K562 (cell line): ENCODE measurements around the gene PIP4K2C. TPM values are rescaled to one million over a fixed set of nuclear protein-coding genes. Genes with fewer than 3 reads are reported as not detected.

Experiments
- CXXC5 ChIP-seq: fragments of 250-450 bp; sonication (Bioruptor Pico); IDR thresholded peaks from 2 replicates; pipeline ENCODE4 v1.8.0; 2022; ENCODE audit warnings: inconsistent platforms, mild to moderate bottlenecking, moderate library complexity
- FOS ChIP-seq: IDR thresholded peaks from 3 replicates; pipeline ENCODE4 v1.6.1; 2011; ENCODE audit not compliant: insufficient read length; ENCODE audit errors: extremely low read depth
- MEIS2 ChIP-seq: fragments of 450-650 bp; IDR thresholded peaks from 2 replicates; pipeline ENCODE4 v1.6.1; 2014; ENCODE audit warnings: mild to moderate bottlenecking; ENCODE audit not compliant: partially characterized antibody
- NFYB ChIP-seq: IDR thresholded peaks from 2 replicates; pipeline ENCODE4 v1.6.1; 2011; ENCODE audit warnings: mild to moderate bottlenecking, moderate library complexity; ENCODE audit not compliant: insufficient read length; ENCODE audit errors: extremely low read depth
- RAD51 ChIP-seq: fragments of 450-650 bp; IDR thresholded peaks from 2 replicates; pipeline ENCODE4 v1.7.1; 2016; ENCODE audit warnings: low read depth, mild to moderate bottlenecking, borderline replicate concordance
- TAL1 ChIP-seq: fragments of 450-650 bp; IDR thresholded peaks from 2 replicates; pipeline ENCODE4 v1.6.1; 2016; ENCODE audit warnings: mild to moderate bottlenecking
- ZNF316 ChIP-seq: fragments of 450-650 bp; IDR thresholded peaks from 2 replicates; pipeline ENCODE4 v1.6.1; 2016
- ZNF347 ChIP-seq: fragments of 450-650 bp; formaldehyde crosslinking; IDR thresholded peaks from 2 replicates; pipeline ENCODE4 v1.4.0; 2020; ENCODE audit warnings: low read depth, mild to moderate bottlenecking, moderate library complexity
- ZNF589 ChIP-seq: fragments of 200-800 bp; sonication (Bioruptor generic); IDR thresholded peaks from 2 replicates; pipeline ENCODE4 v1.6.1; 2016; ENCODE audit warnings: low read depth, missing genetic modification characterization, missing compliant biosample characterization
- polyA plus RNA-seq, 8 experiments: library from polyadenylated mRNA; depleted of rRNA in 4 of 8; stranded (reverse) in 5 of 8; unstranded in 3 of 8; fragments of >200 nt; fragmentation: Nextera tagmentation in 2 of 8; fragmentation: Illumina TruSeq in 1 of 8; extraction: Ambion mirVana in 2 of 8; extraction: Trizol in 1 of 8; gene quantifications; 2 replicates each; pipeline versions ENCODE4 v1.2.1 to v1.2.3, GENCODE V29; 2011 to 2014; ENCODE audit warnings: inconsistent platforms in 1 of 8, missing spikeins in 1 of 8
- total RNA-seq, 7 experiments: library from RNA; depleted of rRNA in 6 of 7; stranded (reverse); fragments of >200 nt in 6 of 7; fragmentation: Illumina TruSeq in 2 of 7; extraction: Trizol in 2 of 7; gene quantifications; 2 replicates each; pipeline versions ENCODE4 v1.2.1 to v1.2.3, GENCODE V29; 2011 to 2021; ENCODE audit warnings: low replicate concordance in 1 of 7
- TF ChIP-seq, protein P1 (sequence below), 2 experiments: fragments of 450-650 bp; formaldehyde crosslinking in 1 of 2; IDR thresholded peaks; 2 replicates each; pipeline versions ENCODE4 v1.4.0 to v1.6.1; 2014 to 2020; ENCODE audit warnings: mild to moderate bottlenecking in 2 of 2, borderline replicate concordance in 1 of 2, low read depth in 1 of 2
- TF ChIP-seq, protein P2 (sequence below), 2 experiments: fragments of 450-650 bp; IDR thresholded peaks; 2 replicates each; pipeline ENCODE4 v1.6.1; 2016; ENCODE audit warnings: mild to moderate bottlenecking in 2 of 2, borderline replicate concordance in 1 of 2, low read depth in 1 of 2, moderate library complexity in 1 of 2

The PIP4K2C gene
- total and polyA plus RNA-seq, 9 of the 15 experiments (the other 6 are each of a cell fraction or from before 2014, with no cell fraction given): 9.0 to 41.4 (median 18.3) TPM

DNA sequence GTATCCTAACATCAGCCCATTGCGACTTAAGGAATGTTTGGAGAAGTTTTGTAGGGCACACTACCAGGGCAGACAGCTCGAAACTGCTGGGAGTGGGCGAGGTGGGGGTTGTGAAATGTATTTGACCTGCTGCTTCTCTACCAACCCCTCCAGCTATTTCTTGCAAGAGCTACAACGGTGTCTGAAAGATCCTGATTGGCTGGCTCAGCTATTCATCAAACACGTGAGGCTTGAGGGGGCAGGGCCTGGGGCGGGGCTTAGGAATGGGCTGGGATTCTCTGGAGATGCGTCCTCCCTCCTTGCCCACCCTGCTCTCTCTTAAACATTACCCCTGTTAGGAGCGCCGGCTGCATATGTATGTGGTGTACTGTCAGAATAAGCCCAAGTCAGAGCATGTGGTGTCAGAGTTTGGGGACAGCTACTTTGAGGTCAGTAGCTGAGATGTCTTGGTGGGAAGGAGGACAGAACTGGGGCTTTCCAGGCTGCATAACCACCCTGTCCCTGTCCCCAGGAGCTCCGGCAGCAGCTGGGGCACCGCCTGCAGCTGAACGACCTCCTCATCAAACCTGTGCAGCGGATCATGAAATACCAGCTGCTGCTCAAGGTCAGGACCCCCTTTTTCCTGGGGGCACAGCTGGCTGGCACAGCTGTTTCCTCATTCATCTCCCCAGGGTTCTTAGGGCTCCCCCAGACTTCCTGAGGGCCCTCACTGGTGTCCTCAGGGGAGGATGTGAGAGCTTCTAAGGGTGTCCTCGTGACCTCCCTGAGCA is 23.4 kb downstream of the PIP4K2C start (continued):
- TF ChIP-seq, protein P1, sequence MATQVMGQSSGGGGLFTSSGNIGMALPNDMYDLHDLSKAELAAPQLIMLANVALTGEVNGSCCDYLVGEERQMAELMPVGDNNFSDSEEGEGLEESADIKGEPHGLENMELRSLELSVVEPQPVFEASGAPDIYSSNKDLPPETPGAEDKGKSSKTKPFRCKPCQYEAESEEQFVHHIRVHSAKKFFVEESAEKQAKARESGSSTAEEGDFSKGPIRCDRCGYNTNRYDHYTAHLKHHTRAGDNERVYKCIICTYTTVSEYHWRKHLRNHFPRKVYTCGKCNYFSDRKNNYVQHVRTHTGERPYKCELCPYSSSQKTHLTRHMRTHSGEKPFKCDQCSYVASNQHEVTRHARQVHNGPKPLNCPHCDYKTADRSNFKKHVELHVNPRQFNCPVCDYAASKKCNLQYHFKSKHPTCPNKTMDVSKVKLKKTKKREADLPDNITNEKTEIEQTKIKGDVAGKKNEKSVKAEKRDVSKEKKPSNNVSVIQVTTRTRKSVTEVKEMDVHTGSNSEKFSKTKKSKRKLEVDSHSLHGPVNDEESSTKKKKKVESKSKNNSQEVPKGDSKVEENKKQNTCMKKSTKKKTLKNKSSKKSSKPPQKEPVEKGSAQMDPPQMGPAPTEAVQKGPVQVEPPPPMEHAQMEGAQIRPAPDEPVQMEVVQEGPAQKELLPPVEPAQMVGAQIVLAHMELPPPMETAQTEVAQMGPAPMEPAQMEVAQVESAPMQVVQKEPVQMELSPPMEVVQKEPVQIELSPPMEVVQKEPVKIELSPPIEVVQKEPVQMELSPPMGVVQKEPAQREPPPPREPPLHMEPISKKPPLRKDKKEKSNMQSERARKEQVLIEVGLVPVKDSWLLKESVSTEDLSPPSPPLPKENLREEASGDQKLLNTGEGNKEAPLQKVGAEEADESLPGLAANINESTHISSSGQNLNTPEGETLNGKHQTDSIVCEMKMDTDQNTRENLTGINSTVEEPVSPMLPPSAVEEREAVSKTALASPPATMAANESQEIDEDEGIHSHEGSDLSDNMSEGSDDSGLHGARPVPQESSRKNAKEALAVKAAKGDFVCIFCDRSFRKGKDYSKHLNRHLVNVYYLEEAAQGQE (IDR thresholded peaks at IDR 0.05; ENCODE audit: borderline replicate concordance): 0 out of 2 replicates have a peak, but pooled peaks have one; percentile 14
- TF ChIP-seq, protein P1 (CRISPR knock-in tag; IDR thresholded peaks at IDR 0.05; ENCODE audit: low read depth): no peak
- peak; percentile 86 for TF ChIP-seq CXXC5 (CRISPR knock-in tag)
- TF ChIP-seq FOS: peak; percentile 62
- peak; percentile 61 for TF ChIP-seq MEIS2
- TF ChIP-seq TAL1: no peak
- no peak for TF ChIP-seq ZNF347 (CRISPR knock-in tag)
- peak; percentile 62 for TF ChIP-seq NFYB
- TF ChIP-seq, protein P2, sequence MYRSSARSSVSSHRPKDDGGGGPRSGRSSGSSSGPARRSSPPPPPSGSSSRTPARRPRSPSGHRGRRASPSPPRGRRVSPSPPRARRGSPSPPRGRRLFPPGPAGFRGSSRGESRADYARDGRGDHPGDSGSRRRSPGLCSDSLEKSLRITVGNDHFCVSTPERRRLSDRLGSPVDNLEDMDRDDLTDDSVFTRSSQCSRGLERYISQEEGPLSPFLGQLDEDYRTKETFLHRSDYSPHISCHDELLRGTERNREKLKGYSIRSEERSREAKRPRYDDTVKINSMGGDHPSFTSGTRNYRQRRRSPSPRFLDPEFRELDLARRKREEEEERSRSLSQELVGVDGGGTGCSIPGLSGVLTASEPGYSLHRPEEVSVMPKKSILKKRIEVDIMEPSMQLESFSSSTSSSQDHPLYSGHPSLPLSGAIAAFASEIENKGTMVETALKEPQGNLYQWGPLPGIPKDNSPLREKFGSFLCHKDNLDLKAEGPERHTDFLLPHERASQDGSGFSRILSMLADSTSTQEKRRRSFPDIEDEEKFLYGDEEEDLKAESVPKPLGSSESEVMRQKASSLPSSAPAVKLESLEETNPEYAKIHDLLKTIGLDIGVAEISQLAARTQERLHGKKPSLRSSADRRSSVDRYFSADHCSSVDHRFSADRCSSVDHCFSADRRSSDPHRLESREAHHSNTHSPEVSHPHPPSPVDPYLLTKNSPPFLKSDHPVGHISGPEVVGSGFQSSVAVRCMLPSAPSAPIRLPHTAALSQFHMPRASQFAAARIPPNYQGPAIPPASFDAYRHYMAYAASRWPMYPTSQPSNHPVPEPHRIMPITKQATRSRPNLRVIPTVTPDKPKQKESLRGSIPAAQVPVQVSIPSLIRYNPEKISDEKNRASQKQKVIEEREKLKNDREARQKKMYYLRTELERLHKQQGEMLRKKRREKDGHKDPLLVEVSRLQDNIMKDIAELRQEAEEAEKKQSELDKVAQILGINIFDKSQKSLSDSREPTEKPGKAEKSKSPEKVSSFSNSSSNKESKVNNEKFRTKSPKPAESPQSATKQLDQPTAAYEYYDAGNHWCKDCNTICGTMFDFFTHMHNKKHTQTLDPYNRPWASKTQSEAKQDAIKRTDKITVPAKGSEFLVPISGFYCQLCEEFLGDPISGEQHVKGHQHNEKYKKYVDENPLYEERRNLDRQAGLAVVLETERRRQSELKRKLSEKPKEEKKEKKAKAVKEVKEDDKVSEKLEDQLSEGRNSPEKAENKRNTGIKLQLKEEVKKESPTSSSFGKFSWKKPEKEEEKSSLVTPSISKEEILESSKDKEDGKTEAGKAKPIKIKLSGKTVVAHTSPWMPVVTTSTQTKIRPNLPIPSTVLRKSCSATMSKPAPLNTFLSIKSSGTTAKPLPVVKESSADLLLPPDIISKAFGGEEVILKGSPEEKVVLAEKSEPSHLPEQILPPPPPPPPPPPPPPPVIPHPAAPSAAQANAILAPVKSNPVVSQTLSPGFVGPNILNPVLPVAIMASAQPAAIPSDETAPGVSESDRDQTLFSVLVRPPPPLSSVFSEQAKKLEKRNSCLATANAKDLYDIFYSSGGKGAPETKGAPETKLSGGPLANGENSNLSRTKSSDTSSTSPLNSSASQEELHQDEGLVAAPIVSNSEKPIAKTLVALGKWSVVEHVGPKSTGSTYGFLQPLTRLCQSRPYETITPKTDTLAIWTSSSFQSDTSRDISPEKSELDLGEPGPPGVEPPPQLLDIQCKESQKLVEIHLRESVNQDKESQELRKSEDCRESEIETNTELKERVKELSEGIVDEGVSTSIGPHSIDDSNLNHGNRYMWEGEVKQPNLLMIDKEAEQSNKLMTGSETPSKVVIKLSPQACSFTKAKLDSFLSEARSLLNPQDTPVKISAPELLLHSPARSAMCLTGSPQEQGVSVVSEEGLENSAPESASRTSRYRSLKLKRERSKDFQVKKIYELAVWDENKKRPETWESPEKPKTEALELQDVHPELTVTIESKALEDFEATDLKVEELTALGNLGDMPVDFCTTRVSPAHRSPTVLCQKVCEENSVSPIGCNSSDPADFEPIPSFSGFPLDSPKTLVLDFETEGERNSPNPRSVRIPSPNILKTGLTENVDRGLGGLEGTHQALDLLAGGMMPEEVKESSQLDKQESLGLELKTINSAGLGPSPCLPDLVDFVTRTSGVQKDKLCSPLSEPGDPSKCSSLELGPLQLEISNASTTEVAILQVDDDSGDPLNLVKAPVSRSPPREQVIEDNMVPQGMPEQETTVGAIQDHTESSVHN (IDR thresholded peaks at IDR 0.05; ENCODE audit: borderline replicate concordance in 1 of 2, low read depth in 1 of 2): no peak
- peak; percentile 76 for TF ChIP-seq ZNF316
- TF ChIP-seq ZNF589: no peak
- TF ChIP-seq RAD51: peak; percentile 81
